ENCODE results near the gene DNAL4.

DNAL4 gene

GRCh38 chr22:38793721-38794466 lies at the start of gene DNAL4:
Gene DNAL4, minus strand, starts transcription at chr22:38794143. Its CDS starts 11,412 bp downstream, at chr22:38782731.
- peak; percentile 46 to 85 (median 69) for DNase-seq

- DNase-seq: peak in 2 of 4 experiments; percentile 10 to 53
Observed at GRCh38 chr22:38843201-38843656, 49.3 kb upstream of the DNAL4 start.

- DNase-seq: no peak
Observed at GRCh38 chr22:38842512-38843200, 48.7 kb upstream of the DNAL4 start.

- no peak for DNase-seq
Observed at GRCh38 chr22:38841635-38842034, 47.7 kb upstream of the DNAL4 start.

GRCh38 chr22:38841211-38841610 lies 47.3 kb upstream of the DNAL4 start:
- DNase-seq: no peak

- no peak for DNase-seq
Observed at GRCh38 chr22:38840129-38840528, 46.2 kb upstream of the DNAL4 start.

GRCh38 chr22:38839686-38840085 lies 45.7 kb upstream of the DNAL4 start:
- no peak for DNase-seq

GRCh38 chr22:38837414-38837928 lies 43.5 kb upstream of the DNAL4 start:
- DNase-seq: no peak

GRCh38 chr22:38835888-38836301 lies 42.0 kb upstream of the DNAL4 start:
- no peak for DNase-seq

- DNase-seq: no peak
Observed at GRCh38 chr22:38834991-38835390, 41.0 kb upstream of the DNAL4 start.

GRCh38 chr22:38834215-38834953 lies 40.4 kb upstream of the DNAL4 start:
- no peak for DNase-seq

- no peak for DNase-seq
Observed at GRCh38 chr22:38833061-38833460, 39.1 kb upstream of the DNAL4 start.

- DNase-seq: no peak
Observed at GRCh38 chr22:38832005-38832978, 38.3 kb upstream of the DNAL4 start.

- no peak for DNase-seq
Observed at GRCh38 chr22:38831166-38831945, 37.4 kb upstream of the DNAL4 start.

GRCh38 chr22:38830845-38831108 lies 36.8 kb upstream of the DNAL4 start:
- DNase-seq: no peak

- DNase-seq: no peak
Observed at GRCh38 chr22:38830026-38830844, 36.3 kb upstream of the DNAL4 start.

- DNase-seq: no peak
Observed at GRCh38 chr22:38829485-38829884, 35.5 kb upstream of the DNAL4 start.

GRCh38 chr22:38828616-38829205 lies 34.8 kb upstream of the DNAL4 start:
- DNase-seq: no peak

- DNase-seq: no peak
Observed at GRCh38 chr22:38828191-38828590, 34.2 kb upstream of the DNAL4 start.

GRCh38 chr22:38827510-38827909 lies 33.6 kb upstream of the DNAL4 start:
- no peak for DNase-seq

All from activated naive CD4-positive, alpha-beta T cell (primary cell).